Prostate gland (tissue), 2 donors: Measurements from ENCODE around the gene RPL21. TPM values are rescaled to one million over a fixed set of nuclear protein-coding genes. Genes with fewer than 3 reads are reported as not detected.

Source experiments
- DNase-seq: peaks from one replicate; pipeline ENCODE4 v3.0.0-alpha.2; 2019; ENCODE audit warnings: low spot score
- H3K27ac ChIP-seq, 2 donors: fragments of 200-600 bp; sonication (generic); 2 replicates each; pipeline ENCODE4 v1.5.1; 2017 to 2019
- H3K27me3 ChIP-seq: fragments of 200-600 bp; sonication (generic); replicated peaks from 2 replicates; pipeline ENCODE4 v1.5.1; 2019; ENCODE audit not compliant: insufficient read depth
- H3K36me3 ChIP-seq, 2 donors: fragments of 200-600 bp; sonication (generic); 1 replicate in 1 of 2; 2 replicates in 1 of 2; pipeline versions ENCODE4 v1.5.1 to v1.8.1; 2017 to 2019
- H3K4me1 ChIP-seq: fragments of 200-600 bp; sonication (generic); replicated peaks from 2 replicates; pipeline ENCODE4 v1.5.1; 2019
- H3K4me3 ChIP-seq, 2 donors: fragments of 200-600 bp; sonication (generic); 2 replicates each; pipeline ENCODE4 v1.5.1; 2017 to 2019
- H3K9me3 ChIP-seq: fragments of 200-600 bp; sonication (generic); 2 replicates; pipeline ENCODE4 v1.5.1; 2017
- CTCF ChIP-seq, 4 experiments: fragments of 200-600 bp in 2 of 4; fragments of 450-650 bp in 2 of 4; sonication (generic) in 2 of 4; IDR thresholded peaks; 1 replicate in 3 of 4; 2 replicates in 1 of 4; pipeline ENCODE4 v1.5.1; 2016 to 2019; ENCODE audit warnings: antibody characterized with exemption in 4 of 4, mild to moderate bottlenecking in 2 of 4, moderate library complexity in 2 of 4
- POLR2A ChIP-seq: fragments of 450-650 bp; IDR thresholded peaks from one replicate; pipeline ENCODE4 v1.6.1; 2016; ENCODE audit warnings: antibody characterized with exemption, mild to moderate bottlenecking
- POLR2AphosphoS5 ChIP-seq: sonication (generic); formaldehyde crosslinking; IDR thresholded peaks from one replicate; pipeline ENCODE4 v1.6.1; 2017; ENCODE audit warnings: antibody characterized with exemption
- WGBS: methylation state at CpG from one replicate; pipeline ENCODE4 v1.1.5; 2018; 5-methylcytosine and 5-hydroxymethylcytosine counted together
- intact Hi-C: fragments of 100-400 bp; cut with DNase I; formaldehyde crosslinking; loops from one replicate; pipeline ENCODE4 v1.14.2; 2022
- total RNA-seq, 2 donors: library from RNA; depleted of rRNA; stranded (reverse); fragments of >200 nt; gene quantifications; one replicate each; pipeline ENCODE4 v1.1.0, GENCODE V29; 2016

RPL21 gene
- total RNA-seq, 2 donors from 2014 or later: 338 to 1,109 TPM

- intact Hi-C loops: no loop called here
- Histone ChIP-seq H3K27ac (no peak overlapping the region), H3K27me3 (no peaks in the 10 kb centered on the region), H3K36me3 (no peaks in the 10 kb centered on the region), H3K9me3 (no peaks in the 10 kb centered on the region), H3K4me3 (no peak overlapping the region), H3K4me1 (no peaks in the 10 kb centered on the region)
- no peak for DNase-seq
- WGBS: 59% methylated on average over 8 of the region's 8 CpGs
- no peak for TF ChIP-seq POLR2A
Observed at GRCh38 chr13:27293076-27293691, 41.8 kb downstream of the RPL21 start.

- 78% methylated on average over 4 of the region's 4 CpGs for WGBS
- TF ChIP-seq CTCF (IDR thresholded peaks at IDR 0.05) (no peak), POLR2AphosphoS5 (no peak), POLR2A (no peak)
- H3K9me3 ChIP-seq: no peaks in the 10 kb centered on the region
- H3K4me1 ChIP-seq: no peaks in the 10 kb centered on the region
- no peak overlapping the region for H3K4me3 ChIP-seq
- intact Hi-C loops: no loop called here
- no peaks in the 10 kb centered on the region for H3K27me3 ChIP-seq
- DNase-seq: no peak
- no peak overlapping the region for H3K27ac ChIP-seq
- no peaks in the 10 kb centered on the region for H3K36me3 ChIP-seq
Observed at GRCh38 chr13:27293873-27294515, 42.6 kb downstream of the RPL21 start.

GRCh38 chr13:27295096-27295495 is 43.7 kb downstream of the RPL21 start:
- Histone ChIP-seq H3K36me3 (no peaks in the 10 kb centered on the region), H3K27me3 (no peaks in the 10 kb centered on the region), H3K27ac (no peak overlapping the region), H3K9me3 (no peaks in the 10 kb centered on the region), H3K4me1 (no peaks in the 10 kb centered on the region), H3K4me3 (no peak overlapping the region)
- intact Hi-C loops: no loop called here
- 71% methylated on average over 7 of the region's 7 CpGs for WGBS
- no peak for DNase-seq
- TF ChIP-seq CTCF (IDR thresholded peaks at IDR 0.05): no peak
- no peak for TF ChIP-seq POLR2A
- TF ChIP-seq POLR2AphosphoS5: no peak

- TF ChIP-seq POLR2AphosphoS5: no peak
- TF ChIP-seq POLR2A: no peak
- no peak for TF ChIP-seq CTCF (IDR thresholded peaks at IDR 0.05)
- DNase-seq: no peak
- H3K4me1 ChIP-seq: no peaks in the 10 kb centered on the region
Observed at GRCh38 chr13:27295660-27296059, 44.3 kb downstream of the RPL21 start.

GRCh38 chr13:27296496-27296895 is 45.1 kb downstream of the RPL21 start:
- H3K36me3 ChIP-seq: no peaks in the 10 kb centered on the region
- H3K4me3 ChIP-seq: no peak overlapping the region
- WGBS: 90% methylated on average over 8 of the region's 8 CpGs
- no peaks in the 10 kb centered on the region for H3K27me3 ChIP-seq
- intact Hi-C loops: no loop called here
- no peak overlapping the region for H3K27ac ChIP-seq
- no peaks in the 10 kb centered on the region for H3K9me3 ChIP-seq
- no peak for TF ChIP-seq POLR2AphosphoS5
- no peak for TF ChIP-seq CTCF (IDR thresholded peaks at IDR 0.05)
- TF ChIP-seq POLR2A: no peak
- H3K4me1 ChIP-seq: no peaks in the 10 kb centered on the region
- no peak for DNase-seq

More at GRCh38 chr13:27295660-27296059, 44.3 kb downstream of the RPL21 start:
- intact Hi-C loops: no loop called here
- Histone ChIP-seq H3K4me3 (no peak overlapping the region), H3K27ac (no peak overlapping the region), H3K9me3 (no peaks in the 10 kb centered on the region), H3K36me3 (no peaks in the 10 kb centered on the region), H3K27me3 (no peaks in the 10 kb centered on the region)
- 91% methylated on average over 4 of the region's 4 CpGs for WGBS
